GM06990 (cell line): ENCODE measurements around the gene ACSS1.

Experiments used
- DNase-seq: peaks from one replicate; pipeline ENCODE4 v3.0.0-alpha.2; 2011; ENCODE audit not compliant: insufficient read length; ENCODE audit errors: extremely low read depth
- H3K27me3 ChIP-seq: replicated peaks from 2 replicates; pipeline ENCODE4 v1.6.0; 2011; ENCODE audit warnings: low read length; ENCODE audit not compliant: control insufficient read depth, insufficient read depth
- H3K36me3 ChIP-seq: 2 replicates; pipeline ENCODE4 v1.5.1; 2011; ENCODE audit warnings: low read length; ENCODE audit not compliant: control insufficient read depth, insufficient read depth
- H3K4me3 ChIP-seq: replicated peaks from 2 replicates; pipeline ENCODE4 v1.5.1; 2011; ENCODE audit warnings: low read depth, mild to moderate bottlenecking, control low read depth, low read length
- TF ChIP-seq, protein P1 (sequence below): IDR thresholded peaks from 2 replicates; pipeline ENCODE4 v1.5.1; 2011; ENCODE audit warnings: low read length, control low read depth, mild to moderate bottlenecking, inconsistent platforms; ENCODE audit not compliant: insufficient read depth, poor library complexity, severe bottlenecking

ACSS1 gene

DNA sequence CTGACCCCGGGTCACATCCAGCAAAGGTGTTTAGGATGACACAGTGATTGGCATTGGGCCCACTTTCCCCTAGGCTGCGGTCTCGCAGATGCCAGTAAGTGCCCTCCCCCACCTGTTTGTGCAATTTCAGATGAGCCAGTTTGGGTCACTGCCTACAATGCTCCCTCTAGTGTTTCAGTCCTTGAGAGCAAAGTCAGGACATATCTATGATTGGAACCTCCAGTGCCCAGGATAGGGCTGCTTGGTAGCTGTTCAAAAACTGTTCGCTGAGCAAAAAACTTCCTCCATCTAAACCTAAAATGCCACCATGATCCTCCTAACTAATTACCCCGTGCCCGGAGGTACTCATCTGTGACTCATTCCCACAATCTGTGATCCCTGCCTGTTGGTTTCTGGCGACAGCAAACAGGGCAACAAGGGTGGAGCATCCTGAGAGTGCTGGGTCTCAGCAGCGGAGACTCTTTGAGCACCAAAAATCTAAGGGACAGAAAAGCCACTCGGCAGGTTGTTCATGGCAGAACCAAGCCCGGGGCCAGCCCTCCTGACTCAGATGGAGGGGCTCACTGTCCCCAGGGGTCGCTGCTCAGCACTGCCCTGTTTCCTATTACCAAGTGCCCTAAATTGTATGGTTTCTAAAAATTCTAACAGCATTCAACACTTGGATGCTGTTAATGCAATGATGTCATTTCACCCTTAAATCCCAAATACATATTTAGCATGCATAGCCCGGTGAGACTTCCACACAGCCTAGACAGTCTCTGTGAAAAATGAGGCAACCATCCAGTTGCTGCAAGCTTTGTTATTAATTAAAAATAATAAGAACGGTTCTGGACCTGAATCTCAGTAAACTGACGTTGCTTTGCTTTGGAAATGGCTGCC lies 19.0 kb upstream of the ACSS1 start:
- H3K4me3 ChIP-seq = peak overlapping the region; percentile 51
- no peak for DNase-seq
- peaks cover 1% of the 10 kb centered on the region for H3K27me3 ChIP-seq
- H3K36me3 ChIP-seq = no peaks in the 10 kb centered on the region
- TF ChIP-seq, protein P1, sequence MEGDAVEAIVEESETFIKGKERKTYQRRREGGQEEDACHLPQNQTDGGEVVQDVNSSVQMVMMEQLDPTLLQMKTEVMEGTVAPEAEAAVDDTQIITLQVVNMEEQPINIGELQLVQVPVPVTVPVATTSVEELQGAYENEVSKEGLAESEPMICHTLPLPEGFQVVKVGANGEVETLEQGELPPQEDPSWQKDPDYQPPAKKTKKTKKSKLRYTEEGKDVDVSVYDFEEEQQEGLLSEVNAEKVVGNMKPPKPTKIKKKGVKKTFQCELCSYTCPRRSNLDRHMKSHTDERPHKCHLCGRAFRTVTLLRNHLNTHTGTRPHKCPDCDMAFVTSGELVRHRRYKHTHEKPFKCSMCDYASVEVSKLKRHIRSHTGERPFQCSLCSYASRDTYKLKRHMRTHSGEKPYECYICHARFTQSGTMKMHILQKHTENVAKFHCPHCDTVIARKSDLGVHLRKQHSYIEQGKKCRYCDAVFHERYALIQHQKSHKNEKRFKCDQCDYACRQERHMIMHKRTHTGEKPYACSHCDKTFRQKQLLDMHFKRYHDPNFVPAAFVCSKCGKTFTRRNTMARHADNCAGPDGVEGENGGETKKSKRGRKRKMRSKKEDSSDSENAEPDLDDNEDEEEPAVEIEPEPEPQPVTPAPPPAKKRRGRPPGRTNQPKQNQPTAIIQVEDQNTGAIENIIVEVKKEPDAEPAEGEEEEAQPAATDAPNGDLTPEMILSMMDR = peak; percentile 41

DNA sequence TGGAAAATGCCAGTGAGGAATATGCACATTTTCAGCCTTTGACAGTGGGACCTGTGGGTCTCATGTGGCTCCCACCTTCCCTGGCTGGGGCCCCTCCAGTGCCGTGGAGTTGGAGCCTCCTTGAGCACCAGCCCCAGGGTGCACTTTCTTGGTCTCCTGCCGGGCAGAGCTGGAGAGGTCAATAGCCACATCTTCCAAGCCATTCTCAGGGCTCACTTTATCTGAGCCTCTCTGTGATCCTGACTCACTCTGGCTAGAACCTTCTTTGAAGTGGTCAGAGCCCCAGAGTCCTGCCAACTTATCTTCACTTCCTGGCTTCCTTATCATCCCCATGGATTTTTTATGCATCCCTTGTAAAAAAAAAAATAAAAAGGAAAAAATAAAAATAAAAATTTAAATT lies 18.3 kb upstream of the ACSS1 start:
- TF ChIP-seq, protein P1 = no peak
- no peak overlapping the region for H3K4me3 ChIP-seq
- DNase-seq = no peak
- no peaks in the 10 kb centered on the region for H3K36me3 ChIP-seq
- H3K27me3 ChIP-seq = peaks cover 1% of the 10 kb centered on the region

DNA sequence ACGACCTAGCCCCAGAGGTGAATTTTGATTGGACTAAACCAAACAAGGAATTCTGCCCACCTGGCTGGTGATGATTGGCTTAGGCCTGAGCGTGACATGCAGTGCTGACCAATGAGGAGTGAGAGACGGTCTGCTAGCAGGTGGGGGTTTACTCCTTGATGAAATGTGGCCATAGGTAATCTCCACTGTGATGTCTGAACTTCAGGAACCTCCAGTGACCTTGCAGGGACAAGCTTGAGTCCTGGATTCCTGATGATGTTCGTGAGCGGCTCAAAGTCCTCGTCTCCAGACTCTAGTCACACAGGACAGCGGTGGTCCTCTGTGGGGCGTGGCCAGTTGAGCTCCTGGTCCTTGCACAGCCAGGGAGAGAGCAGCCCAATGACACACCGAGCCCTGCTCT lies 15.6 kb upstream of the ACSS1 start:
- peaks cover 2% of the 10 kb centered on the region for H3K27me3 ChIP-seq
- H3K36me3 ChIP-seq = no peaks in the 10 kb centered on the region
- TF ChIP-seq, protein P1 = no peak

DNA sequence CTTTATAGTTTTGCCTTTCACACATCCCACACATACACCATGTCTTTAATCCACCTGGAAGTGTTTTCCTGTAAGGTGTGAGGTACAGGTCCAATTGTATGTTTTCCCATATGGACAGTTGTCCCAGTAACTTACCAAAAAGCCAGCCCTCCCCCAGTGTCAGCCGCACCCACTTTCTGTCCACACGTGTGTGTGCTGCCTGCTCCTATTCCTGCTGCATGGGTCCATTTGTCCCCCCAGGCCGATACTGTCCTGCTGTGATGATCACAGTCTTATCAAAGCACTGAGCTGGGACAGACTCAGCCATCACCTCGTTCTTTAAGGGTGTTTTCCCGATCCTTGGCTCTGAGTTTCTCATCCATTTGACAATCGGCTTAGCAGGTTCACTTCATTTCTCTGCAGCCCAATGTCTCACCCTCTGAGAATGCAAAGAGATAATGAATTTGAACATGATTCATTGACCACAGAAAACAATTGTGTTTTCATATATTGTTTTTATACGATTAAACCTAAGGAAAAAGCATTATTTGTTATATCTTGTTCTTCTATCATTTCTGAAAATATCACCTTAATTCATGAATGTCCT lies 14.4 kb upstream of the ACSS1 start:
- no peak for DNase-seq
- TF ChIP-seq, protein P1 = no peak
- H3K4me3 ChIP-seq = no peak overlapping the region
- H3K36me3 ChIP-seq = no peaks in the 10 kb centered on the region
- peaks cover 2% of the 10 kb centered on the region for H3K27me3 ChIP-seq

More for the DNA sequence above, 15.6 kb upstream of the ACSS1 start:
- no peak overlapping the region for H3K4me3 ChIP-seq
- no peak for DNase-seq

DNA sequence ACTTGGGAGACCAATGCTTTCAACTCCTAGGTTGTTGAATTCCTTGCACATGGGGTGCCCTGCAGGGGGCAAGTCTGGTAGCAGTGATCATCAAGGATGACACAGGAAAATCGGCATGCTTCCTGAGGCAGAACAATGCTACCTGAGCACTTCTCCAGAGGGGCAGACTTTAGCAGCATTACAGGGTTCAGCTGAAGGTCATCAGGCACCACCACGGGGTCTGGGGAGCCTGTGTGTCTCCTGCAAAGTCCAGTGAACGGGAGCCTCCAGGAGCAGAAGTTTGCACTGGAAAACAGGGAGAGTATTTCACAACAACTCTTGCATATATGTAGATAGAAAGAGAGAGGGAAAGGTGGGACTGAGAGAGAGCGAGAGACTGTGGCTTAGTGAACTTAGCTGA lies 13.8 kb upstream of the ACSS1 start:
- DNase-seq = no peak
- Histone ChIP-seq H3K27me3 (peaks cover 2% of the 10 kb centered on the region), H3K36me3 (no peaks in the 10 kb centered on the region), H3K4me3 (no peak overlapping the region)
- TF ChIP-seq, protein P1 = no peak
